Epithelial cell of alveolus of lung (primary cell): ENCODE data around the gene SLC26A9. TPM values are rescaled to one million over a fixed set of nuclear protein-coding genes. Genes with fewer than 3 reads are reported as not detected.

ENCODE experiments used
- total RNA-seq: library from RNA; depleted of rRNA; stranded (reverse); fragments of >200 nt; gene quantifications from 2 replicates; pipeline ENCODE4 v1.2.1, GENCODE V29; 2015

Gene SLC26A9, protein sequence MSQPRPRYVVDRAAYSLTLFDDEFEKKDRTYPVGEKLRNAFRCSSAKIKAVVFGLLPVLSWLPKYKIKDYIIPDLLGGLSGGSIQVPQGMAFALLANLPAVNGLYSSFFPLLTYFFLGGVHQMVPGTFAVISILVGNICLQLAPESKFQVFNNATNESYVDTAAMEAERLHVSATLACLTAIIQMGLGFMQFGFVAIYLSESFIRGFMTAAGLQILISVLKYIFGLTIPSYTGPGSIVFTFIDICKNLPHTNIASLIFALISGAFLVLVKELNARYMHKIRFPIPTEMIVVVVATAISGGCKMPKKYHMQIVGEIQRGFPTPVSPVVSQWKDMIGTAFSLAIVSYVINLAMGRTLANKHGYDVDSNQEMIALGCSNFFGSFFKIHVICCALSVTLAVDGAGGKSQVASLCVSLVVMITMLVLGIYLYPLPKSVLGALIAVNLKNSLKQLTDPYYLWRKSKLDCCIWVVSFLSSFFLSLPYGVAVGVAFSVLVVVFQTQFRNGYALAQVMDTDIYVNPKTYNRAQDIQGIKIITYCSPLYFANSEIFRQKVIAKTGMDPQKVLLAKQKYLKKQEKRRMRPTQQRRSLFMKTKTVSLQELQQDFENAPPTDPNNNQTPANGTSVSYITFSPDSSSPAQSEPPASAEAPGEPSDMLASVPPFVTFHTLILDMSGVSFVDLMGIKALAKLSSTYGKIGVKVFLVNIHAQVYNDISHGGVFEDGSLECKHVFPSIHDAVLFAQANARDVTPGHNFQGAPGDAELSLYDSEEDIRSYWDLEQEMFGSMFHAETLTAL
- not detected in 2 replicates for total RNA-seq

DNA sequence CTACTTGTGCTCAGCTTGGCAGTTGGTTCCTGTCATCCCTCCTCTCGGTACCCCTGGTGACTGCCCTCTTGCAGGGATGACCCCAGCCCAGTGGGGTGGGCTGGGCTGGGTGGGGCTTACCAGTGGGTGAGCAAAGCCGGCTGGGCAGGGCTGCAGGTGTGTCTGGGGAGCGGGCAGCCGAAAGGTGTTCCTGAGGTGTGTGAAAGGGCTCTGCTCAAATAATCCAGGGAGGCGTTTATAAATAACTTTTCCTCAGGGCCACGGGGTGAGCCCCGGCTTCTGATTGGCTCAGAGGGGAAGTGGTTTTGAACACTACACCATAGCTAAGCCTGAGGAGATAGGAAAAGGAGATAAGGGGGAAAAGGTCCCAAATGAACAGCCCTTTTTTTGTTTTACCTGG is at the start of gene SLC26A9:
TSS of gene SLC26A9 (minus strand) at position 212 of the 400 bp plus-strand sequence. CDS start 7,636 bp downstream, outside the sequence.

Other genes with a start within 250 kb of the SLC26A9 start
- 99.6 and 109 TPM in 2 replicates for gene NUCKS1, start 193.3 kb downstream of the SLC26A9 start, total RNA-seq
- gene RAB29, start 168.0 kb downstream of the SLC26A9 start, total RNA-seq = 7.1 and 10.3 TPM in 2 replicates
- 14.2 and 15.6 TPM in 2 replicates for gene SLC41A1, start 130.3 kb downstream of the SLC26A9 start, total RNA-seq
- not detected in 2 replicates for gene PM20D1, start 93.3 kb downstream of the SLC26A9 start, total RNA-seq
- 1.8 and 4.1 TPM in 2 replicates for gene RAB7B, start 59.9 kb upstream of the SLC26A9 start, total RNA-seq
- 0.13 TPM in 1 of 2 replicates, not detected in the other for gene CTSE, start 80.4 kb upstream of the SLC26A9 start, total RNA-seq
- gene RHEX, start 109.7 kb upstream of the SLC26A9 start, total RNA-seq = not detected in 2 replicates
- gene AVPR1B, start 173.9 kb upstream of the SLC26A9 start, total RNA-seq = not detected in 2 replicates